Vagina (tissue), 2 donors: ENCODE results near the gene CAVIN1.
"Not testable (repeated sequence)": the region's sequence is repeated elsewhere in the genome, so short reads cannot be mapped to it uniquely, and the experiment has no call there.

Experiments used
- CTCF ChIP-seq, 3 experiments: fragments of 450-650 bp in 2 of 3; fragments of 200-600 bp in 1 of 3; sonication (generic) in 1 of 3; IDR thresholded peaks; one replicate each; pipeline ENCODE4 v1.5.1; 2017 to 2019; ENCODE audit warnings: antibody characterized with exemption in 3 of 3, mild to moderate bottlenecking in 2 of 3, moderate library complexity in 2 of 3
- POLR2A ChIP-seq, 2 donors: fragments of 450-650 bp; IDR thresholded peaks; one replicate each; pipeline ENCODE4 v1.6.1; 2017; ENCODE audit warnings: antibody characterized with exemption in 2 of 2, mild to moderate bottlenecking in 2 of 2, moderate library complexity in 2 of 2
- POLR2AphosphoS5 ChIP-seq, 2 donors: sonication (generic); formaldehyde crosslinking; IDR thresholded peaks; one replicate each; pipeline ENCODE4 v1.9.0; 2017; ENCODE audit warnings: antibody characterized with exemption in 2 of 2, mild to moderate bottlenecking in 2 of 2, low read depth in 1 of 2; ENCODE audit not compliant: insufficient read depth in 1 of 2

- not testable (repeated sequence) for TF ChIP-seq CTCF (IDR thresholded peaks at IDR 0.05); POLR2A (IDR thresholded peaks at IDR 0.05); POLR2AphosphoS5 (IDR thresholded peaks at IDR 0.05; ENCODE audit: insufficient read depth in 1 of 2, low read depth in 1 of 2)
These were observed 27.5 kb downstream of the CAVIN1 start for GRCh38 chr17:42395601-42396000.
